NCI-H2196 (cell line): ENCODE results near the gene GALNT1.

ENCODE experiments used
- DNase-seq: peaks from one replicate; lab custom pipeline; 2025; ENCODE audit not compliant: unreplicated experiment; lab: John Stamatoyannopoulos, UW

The GALNT1 gene

GRCh38 chr18:35616664-35617423 is 35.3 kb downstream of the GALNT1 start:
- DNase-seq = no peak

- DNase-seq = no peak
These were observed 36.3 kb downstream of the GALNT1 start for GRCh38 chr18:35617865-35618264.

GRCh38 chr18:35618289-35618688 is 36.7 kb downstream of the GALNT1 start:
- no peak for DNase-seq

GRCh38 chr18:35618696-35619095 is 37.2 kb downstream of the GALNT1 start:
- no peak for DNase-seq

- no peak for DNase-seq
These were observed 37.9 kb downstream of the GALNT1 start for GRCh38 chr18:35619464-35619863.

GRCh38 chr18:35619941-35620340 is 38.4 kb downstream of the GALNT1 start:
- DNase-seq = no peak

GRCh38 chr18:35620765-35621164 is 39.2 kb downstream of the GALNT1 start:
- DNase-seq = no peak

GRCh38 chr18:35623255-35623654 is 41.7 kb downstream of the GALNT1 start:
- no peak for DNase-seq

- DNase-seq = no peak
These were observed 42.6 kb downstream of the GALNT1 start for GRCh38 chr18:35624146-35624545.

GRCh38 chr18:35625232-35625631 is 43.7 kb downstream of the GALNT1 start:
- no peak for DNase-seq

- DNase-seq = no peak
These were observed 52.2 kb downstream of the GALNT1 start for GRCh38 chr18:35633761-35634160.

- no peak for DNase-seq
These were observed 52.8 kb downstream of the GALNT1 start for GRCh38 chr18:35634323-35634722.

- no peak for DNase-seq
These were observed 53.6 kb downstream of the GALNT1 start for GRCh38 chr18:35635170-35635569.

GRCh38 chr18:35637227-35637626 is 55.7 kb downstream of the GALNT1 start:
- DNase-seq = no peak

GRCh38 chr18:35639296-35639695 is 57.8 kb downstream of the GALNT1 start:
- no peak for DNase-seq

GRCh38 chr18:35641467-35641866 is 59.9 kb downstream of the GALNT1 start:
- DNase-seq = no peak

- no peak for DNase-seq
These were observed 60.4 kb downstream of the GALNT1 start for GRCh38 chr18:35641916-35642315.

GRCh38 chr18:35642802-35643201 is 61.3 kb downstream of the GALNT1 start:
- no peak for DNase-seq

- DNase-seq = no peak
These were observed 64.9 kb downstream of the GALNT1 start for GRCh38 chr18:35646449-35646848.

GRCh38 chr18:35653392-35654135 is 72.0 kb downstream of the GALNT1 start:
- no peak for DNase-seq

- no peak for DNase-seq
These were observed 76.6 kb downstream of the GALNT1 start for GRCh38 chr18:35658112-35658511.

GRCh38 chr18:35661483-35662146 is 80.1 kb downstream of the GALNT1 start:
- no peak for DNase-seq
